CMK (cell line): Measurements from ENCODE around the gene ADGRL3.

Experiments
- DNase-seq: peaks from one replicate; pipeline ENCODE4 v3.0.0-alpha.2; 2010; ENCODE audit warnings: low read depth

ADGRL3 gene

DNA sequence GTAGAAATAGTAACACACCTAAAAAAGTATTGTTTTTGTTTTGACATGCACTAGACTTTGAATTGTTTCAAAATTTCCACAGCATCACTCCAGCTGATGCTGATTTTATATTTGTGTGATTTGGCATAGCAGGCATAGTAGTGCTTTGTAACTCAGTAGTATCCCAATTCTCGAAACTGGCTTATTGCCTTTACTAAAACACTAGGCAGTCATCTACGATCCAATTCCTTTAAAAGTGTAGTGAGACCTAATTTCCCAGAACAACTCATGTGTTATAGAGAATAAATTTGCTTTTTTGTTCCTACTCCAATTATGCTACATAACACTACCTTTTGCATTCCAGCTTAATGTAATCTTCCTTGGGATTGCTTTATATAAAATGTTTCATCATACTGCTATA lies 797.7 kb downstream of the ADGRL3 start:
- DNase-seq = no peak

GRCh38 chr4:62003695-62004094 lies 803.6 kb downstream of the ADGRL3 start:
- DNase-seq = no peak

- no peak for DNase-seq
Measured at GRCh38 chr4:62004881-62005280, 804.8 kb downstream of the ADGRL3 start.

- no peak for DNase-seq
Measured at GRCh38 chr4:62006108-62006507, 806.0 kb downstream of the ADGRL3 start.

- DNase-seq = no peak
Measured at GRCh38 chr4:62015043-62015739, 815.1 kb downstream of the ADGRL3 start.

GRCh38 chr4:62018537-62018936 lies 818.4 kb downstream of the ADGRL3 start:
- DNase-seq = no peak

- no peak for DNase-seq
Measured at GRCh38 chr4:62023633-62024032, 823.5 kb downstream of the ADGRL3 start.

- no peak for DNase-seq
Measured at GRCh38 chr4:62028745-62029144, 828.6 kb downstream of the ADGRL3 start.

- no peak for DNase-seq
Measured at GRCh38 chr4:62030958-62031357, 830.8 kb downstream of the ADGRL3 start.

GRCh38 chr4:62037571-62037970 lies 837.4 kb downstream of the ADGRL3 start:
- DNase-seq = no peak

GRCh38 chr4:62051332-62051731 lies 851.2 kb downstream of the ADGRL3 start:
- no peak for DNase-seq

GRCh38 chr4:62053974-62054373 lies 853.8 kb downstream of the ADGRL3 start:
- no peak for DNase-seq

- DNase-seq = no peak
Measured at GRCh38 chr4:62057031-62057430, 856.9 kb downstream of the ADGRL3 start.

- no peak for DNase-seq
Measured at GRCh38 chr4:62058571-62058970, 858.4 kb downstream of the ADGRL3 start.

- no peak for DNase-seq
Measured at GRCh38 chr4:62070291-62070852, 870.2 kb downstream of the ADGRL3 start.

DNA sequence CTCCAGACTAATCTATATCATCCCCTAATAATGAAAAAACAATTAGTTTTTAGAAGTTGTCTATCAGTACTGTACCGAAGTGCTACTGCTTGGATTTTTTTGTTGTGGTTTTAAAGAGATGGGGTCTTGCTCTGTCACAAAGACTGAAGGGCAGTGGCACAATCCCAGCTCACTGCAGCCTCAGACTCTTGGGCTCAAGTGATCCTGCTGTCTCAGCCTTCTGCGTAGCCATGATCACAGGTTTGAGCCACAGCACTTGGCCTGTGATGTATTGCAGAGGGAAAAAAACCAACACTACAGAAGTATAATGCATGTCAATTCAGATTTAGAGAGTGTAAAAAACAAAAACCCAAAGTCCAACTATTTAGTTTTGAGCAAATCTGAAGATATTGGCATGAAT lies 875.0 kb downstream of the ADGRL3 start:
- no peak for DNase-seq

DNA sequence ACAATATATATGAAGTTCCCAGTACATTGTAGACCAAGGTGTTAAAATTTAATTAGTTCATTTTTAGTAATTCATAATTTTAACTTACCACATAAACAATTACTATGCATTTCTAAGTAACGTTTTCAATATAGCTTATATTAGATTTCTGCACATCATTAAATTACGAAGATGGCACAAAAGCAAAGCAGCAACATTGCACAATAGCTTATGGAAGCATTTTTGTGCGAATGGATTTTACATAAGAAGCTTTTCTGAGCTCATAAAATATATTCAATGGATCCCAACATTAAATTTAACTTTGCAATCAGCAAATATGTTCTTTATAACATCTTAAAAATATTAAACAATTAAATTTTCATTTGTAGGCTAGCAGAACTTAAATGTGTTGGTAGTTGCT lies 875.4 kb downstream of the ADGRL3 start:
- no peak for DNase-seq

GRCh38 chr4:62077406-62077805 lies 877.3 kb downstream of the ADGRL3 start:
- no peak for DNase-seq

GRCh38 chr4:62080431-62080830 lies 880.3 kb downstream of the ADGRL3 start:
- DNase-seq = no peak

- DNase-seq = no peak
Measured at GRCh38 chr4:62087706-62088105, 887.6 kb downstream of the ADGRL3 start.

DNA sequence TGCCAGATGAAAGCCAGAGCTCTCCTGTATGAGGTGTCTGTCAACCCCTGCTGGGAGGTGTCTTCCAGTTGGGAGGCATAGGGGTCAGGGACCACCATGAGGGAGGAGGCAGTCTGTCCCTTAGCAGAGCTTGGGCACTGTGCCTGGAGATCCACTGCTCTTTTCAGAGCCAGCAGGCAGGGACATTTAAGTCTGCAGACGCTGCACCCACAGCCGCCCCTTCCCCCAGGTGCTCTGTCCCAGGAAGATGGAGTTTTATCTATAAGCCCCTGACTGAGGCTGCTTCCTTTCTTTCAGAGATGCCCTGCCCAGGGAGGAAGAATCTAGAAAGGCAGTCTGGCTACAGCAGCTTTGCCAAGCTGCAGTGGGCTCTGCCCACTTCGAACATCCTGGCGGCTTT lies 893.6 kb downstream of the ADGRL3 start:
- DNase-seq = no peak

DNA sequence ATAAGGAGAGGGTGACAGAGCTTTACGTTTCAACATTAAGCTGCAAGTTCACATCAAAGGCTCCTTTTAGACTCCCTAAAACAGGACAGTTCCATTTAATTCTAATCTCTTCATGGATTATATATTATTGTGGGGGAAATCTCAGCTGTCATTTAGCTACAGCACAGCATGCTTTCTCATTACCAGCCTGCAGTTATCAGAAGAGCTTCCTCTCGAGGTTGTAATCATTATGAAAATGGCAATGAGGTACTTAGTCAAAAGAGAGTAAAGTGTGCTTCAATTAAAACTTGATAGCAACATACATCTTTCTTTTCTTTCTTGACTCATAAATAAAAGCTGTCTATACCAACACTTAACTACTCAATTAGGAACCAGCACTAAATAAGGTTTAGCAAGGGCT lies 896.8 kb downstream of the ADGRL3 start:
- DNase-seq = no peak

- DNase-seq = no peak
Measured at GRCh38 chr4:62115216-62115615, 915.1 kb downstream of the ADGRL3 start.

GRCh38 chr4:62117886-62118285 lies 917.8 kb downstream of the ADGRL3 start:
- DNase-seq = no peak
